DND-41 (cell line): ENCODE measurements around the gene ZNF213.

Experiments
- CTCF ChIP-seq: IDR thresholded peaks from 2 replicates; pipeline ENCODE4 v1.5.1; 2012; ENCODE audit warnings: borderline replicate concordance, low read length, moderate library complexity, mild to moderate bottlenecking; ENCODE audit not compliant: poor library complexity, severe bottlenecking; ENCODE audit errors: extremely low read depth
- EZH2 ChIP-seq: IDR thresholded peaks from 3 replicates; pipeline ENCODE4 v1.6.1; 2012; ENCODE audit warnings: borderline replicate concordance, low read depth, mild to moderate bottlenecking, moderate library complexity, low read length, inconsistent platforms; ENCODE audit not compliant: severe bottlenecking

GRCh38 chr16:3170440-3171180 is 35.8 kb downstream of the ZNF213 start:
- TF ChIP-seq CTCF (no peak), EZH2 (no peak)
